NCI-H146 treated with DMSO at 0.1 percent for 48 hours (cell line): Measurements from ENCODE around the gene TBC1D22A.
"Not testable (repeated sequence)": the region's sequence is repeated elsewhere in the genome, so short reads cannot be mapped to it uniquely, and the experiment has no call there.

Experiments
- DNase-seq: peaks from one replicate; lab custom pipeline; 2025; ENCODE audit not compliant: unreplicated experiment; lab: John Stamatoyannopoulos, UW

The TBC1D22A gene

GRCh38 chr22:47042861-47043496 is 280.5 kb downstream of the TBC1D22A start:
- DNase-seq = peak; percentile 47

GRCh38 chr22:47043835-47044721 is 281.6 kb downstream of the TBC1D22A start:
- DNase-seq = peak; percentile 19

GRCh38 chr22:47044722-47045535 is 282.5 kb downstream of the TBC1D22A start:
- no peak for DNase-seq

GRCh38 chr22:47045691-47046410 is 283.4 kb downstream of the TBC1D22A start:
- no peak for DNase-seq

- DNase-seq = no peak
Measured at GRCh38 chr22:47046411-47047065, 284.1 kb downstream of the TBC1D22A start.

GRCh38 chr22:47047321-47048122 is 285.1 kb downstream of the TBC1D22A start:
- DNase-seq = no peak

- no peak for DNase-seq
Measured at GRCh38 chr22:47048123-47049077, 285.9 kb downstream of the TBC1D22A start.

- no peak for DNase-seq
Measured at GRCh38 chr22:47049078-47049624, 286.7 kb downstream of the TBC1D22A start.

- DNase-seq = not testable (repeated sequence)
Measured at GRCh38 chr22:47049736-47050400, 287.4 kb downstream of the TBC1D22A start.

- DNase-seq = no peak
Measured at GRCh38 chr22:47050401-47051051, 288.1 kb downstream of the TBC1D22A start.

GRCh38 chr22:47051441-47052071 is 289.1 kb downstream of the TBC1D22A start:
- DNase-seq = no peak

GRCh38 chr22:47052236-47053012 is 290.0 kb downstream of the TBC1D22A start:
- DNase-seq = no peak

GRCh38 chr22:47053013-47053725 is 290.7 kb downstream of the TBC1D22A start:
- no peak for DNase-seq

- no peak for DNase-seq
Measured at GRCh38 chr22:47053726-47054141, 291.3 kb downstream of the TBC1D22A start.
